Activated naive CD8-positive, alpha-beta T cell treated with anti-CD3 and anti-CD28 coated beads, Interleukin-2, amount 10 ng/mL, durations not matched to agents 7 days and 5 days (primary cell): ENCODE measurements around the gene ENPP6. TPM values are rescaled to one million over a fixed set of nuclear protein-coding genes. Genes with fewer than 3 reads are reported as not detected.
"Not testable (repeated sequence)": the region's sequence is repeated elsewhere in the genome, so short reads cannot be mapped to it uniquely, and the experiment has no call there.

ENCODE experiments used
- ATAC-seq: fragments of 150-1000 bp; cut with Tn5 transposase; one replicate; pipeline ENCODE4 v1.10.0; 2021; ENCODE audit warnings: low read depth, moderate library complexity
- POLR2A ChIA-PET: fragments of 350-600 bp; sonication (Branson Sonifier 250); formaldehyde crosslinking; loops from one replicate; lab custom pipeline; 2021; ENCODE audit warnings: antibody characterized with exemption; lab: Charles Lee
- DNase-seq: peaks from one replicate; pipeline ENCODE4 v3.0.0; 2021
- H3K27ac Mint-ChIP-seq: one replicate; pipeline ENCODE4 v1.8.0; 2022; ENCODE audit warnings: mild to moderate bottlenecking, mixed read lengths
- H3K27me3 Mint-ChIP-seq: one replicate; pipeline ENCODE4 v1.8.0; 2022; ENCODE audit warnings: mild to moderate bottlenecking, moderate library complexity, mixed read lengths
- H3K36me3 Mint-ChIP-seq: one replicate; pipeline ENCODE4 v1.8.0; 2021; ENCODE audit warnings: mild to moderate bottlenecking, mixed read lengths
- H3K4me1 Mint-ChIP-seq: one replicate; pipeline ENCODE4 v1.8.0; 2021; ENCODE audit warnings: mixed read lengths
- H3K4me3 Mint-ChIP-seq: one replicate; pipeline ENCODE4 v1.8.0; 2022; ENCODE audit warnings: mild to moderate bottlenecking, moderate library complexity, mixed read lengths
- H3K9me3 Mint-ChIP-seq: one replicate; pipeline ENCODE4 v1.8.0; 2021; ENCODE audit warnings: mixed read lengths
- total RNA-seq, 2 experiments: library from RNA; stranded (reverse); gene quantifications; one replicate each; pipeline ENCODE4 v1.2.3, GENCODE V29; 2021

Gene ENPP6
- total RNA-seq, 2 experiments from 2014 or later: 0.89 to 1.5 TPM

- peaks cover 16% of the 10 kb centered on the region for H3K27me3 Mint-ChIP-seq
- no peaks in the 10 kb centered on the region for H3K36me3 Mint-ChIP-seq
- ATAC-seq: no peak
- H3K4me3 Mint-ChIP-seq: no peak overlapping the region
- no peak overlapping the region for H3K27ac Mint-ChIP-seq
- DNase-seq: no peak
- POLR2A ChIA-PET: no interaction called here
- H3K4me1 Mint-ChIP-seq: no peaks in the 10 kb centered on the region
- H3K9me3 Mint-ChIP-seq: no peaks in the 10 kb centered on the region
Measured at GRCh38 chr4:184058026-184058425, 159.6 kb downstream of the ENPP6 start.

- Mint-ChIP-seq H3K27ac (no peak overlapping the region), H3K9me3 (no peaks in the 10 kb centered on the region), H3K36me3 (no peaks in the 10 kb centered on the region), H3K4me3 (no peak overlapping the region), H3K27me3 (peaks cover 16% of the 10 kb centered on the region), H3K4me1 (no peaks in the 10 kb centered on the region)
- DNase-seq (no peak), ATAC-seq (no peak)
- POLR2A ChIA-PET: no interaction called here
Measured at GRCh38 chr4:184056877-184057276, 160.8 kb downstream of the ENPP6 start.

- Mint-ChIP-seq H3K27me3 (peaks cover 17% of the 10 kb centered on the region), H3K4me3 (no peak overlapping the region), H3K9me3 (peaks cover 1% of the 10 kb centered on the region), H3K27ac (no peak overlapping the region), H3K36me3 (no peaks in the 10 kb centered on the region), H3K4me1 (no peaks in the 10 kb centered on the region)
- DNase-seq (no peak), ATAC-seq (no peak)
- POLR2A ChIA-PET: no interaction called here
Measured at GRCh38 chr4:184053434-184053833, 164.2 kb downstream of the ENPP6 start.

GRCh38 chr4:184052616-184053015, 165.1 kb downstream of the ENPP6 start:
- no peak overlapping the region for H3K27ac Mint-ChIP-seq
- POLR2A ChIA-PET: no interaction called here
- H3K9me3 Mint-ChIP-seq: peaks cover 3% of the 10 kb centered on the region
- ATAC-seq: no peak
- no peaks in the 10 kb centered on the region for H3K36me3 Mint-ChIP-seq
- H3K4me3 Mint-ChIP-seq: no peak overlapping the region
- DNase-seq: no peak
- H3K4me1 Mint-ChIP-seq: no peaks in the 10 kb centered on the region
- H3K27me3 Mint-ChIP-seq: peaks cover 21% of the 10 kb centered on the region

- ATAC-seq, H3K4me1 Mint-ChIP-seq, POLR2A ChIA-PET, H3K4me3 Mint-ChIP-seq, DNase-seq, H3K9me3 Mint-ChIP-seq, H3K27ac Mint-ChIP-seq, H3K36me3 Mint-ChIP-seq: not testable (repeated sequence)
- H3K27me3 Mint-ChIP-seq: peaks cover 30% of the 10 kb centered on the region
Measured at GRCh38 chr4:184051262-184051661, 166.4 kb downstream of the ENPP6 start.

GRCh38 chr4:184046148-184046547, 171.5 kb downstream of the ENPP6 start:
- DNase-seq: no peak
- POLR2A ChIA-PET: no interaction called here
- Mint-ChIP-seq H3K9me3 (peaks cover 6% of the 10 kb centered on the region), H3K4me3 (no peak overlapping the region), H3K27me3 (peaks cover 47% of the 10 kb centered on the region), H3K27ac (no peak overlapping the region), H3K4me1 (no peaks in the 10 kb centered on the region), H3K36me3 (peaks cover 2% of the 10 kb centered on the region)
- ATAC-seq: no peak

- POLR2A ChIA-PET: no interaction called here
- no peak for DNase-seq
Measured at GRCh38 chr4:184041156-184041555, 176.5 kb downstream of the ENPP6 start.

GRCh38 chr4:184039963-184040383, 177.7 kb downstream of the ENPP6 start:
- POLR2A ChIA-PET: no interaction called here
- H3K4me3 Mint-ChIP-seq: peak overlapping the region; percentile 68
- DNase-seq (peak; percentile 45), ATAC-seq (peak; percentile 94)
- peaks cover 3% of the 10 kb centered on the region for H3K4me1 Mint-ChIP-seq
- H3K27ac Mint-ChIP-seq: no peak overlapping the region
- peaks cover 65% of the 10 kb centered on the region for H3K27me3 Mint-ChIP-seq
- peaks cover 1% of the 10 kb centered on the region for H3K9me3 Mint-ChIP-seq
- no peaks in the 10 kb centered on the region for H3K36me3 Mint-ChIP-seq

More at GRCh38 chr4:184041156-184041555, 176.5 kb downstream of the ENPP6 start:
- H3K27ac Mint-ChIP-seq: no peak overlapping the region
- no peak for ATAC-seq
- H3K9me3 Mint-ChIP-seq: peaks cover 3% of the 10 kb centered on the region
- H3K36me3 Mint-ChIP-seq: no peaks in the 10 kb centered on the region
- H3K27me3 Mint-ChIP-seq: peaks cover 70% of the 10 kb centered on the region
- peak overlapping the region; percentile 68 for H3K4me3 Mint-ChIP-seq
- H3K4me1 Mint-ChIP-seq: peaks cover 3% of the 10 kb centered on the region
